MM.1S (cell line): ENCODE data around the gene SOX11.

Source experiments
- CTCF ChIP-seq: fragments of 300-600 bp; sonication (generic); IDR thresholded peaks from 2 replicates; pipeline ENCODE4 v1.5.1; 2016; ENCODE audit warnings: antibody characterized with exemption, low read length, mixed read lengths
- EZH2 ChIP-seq: fragments of 300-600 bp; sonication (generic); optimal IDR thresholded peaks from 2 replicates; pipeline ENCODE3; 2017; ENCODE audit warnings: low read depth, mild to moderate bottlenecking, antibody characterized with exemption, low read length, mixed read lengths
- EZH2phosphoT487 ChIP-seq: fragments of 300-600 bp; sonication (generic); IDR thresholded peaks from 2 replicates; pipeline ENCODE4 v1.6.1; 2018; ENCODE audit warnings: antibody characterized with exemption, low read length

GRCh38 chr2:5730386-5730785 lies 38.2 kb downstream of the SOX11 start:
- TF ChIP-seq CTCF (no peak), EZH2 (no peak), EZH2phosphoT487 (no peak)
